NCI-H1436 treated with DMSO at 0.1 percent for 48 hours (cell line): ENCODE measurements around the gene SKIC2.
"Not testable (repeated sequence)": the region's sequence is repeated elsewhere in the genome, so short reads cannot be mapped to it uniquely, and the experiment has no call there.

ENCODE experiments used
- DNase-seq: peaks from one replicate; lab custom pipeline; 2025; lab: John Stamatoyannopoulos, UW

The SKIC2 gene

DNA sequence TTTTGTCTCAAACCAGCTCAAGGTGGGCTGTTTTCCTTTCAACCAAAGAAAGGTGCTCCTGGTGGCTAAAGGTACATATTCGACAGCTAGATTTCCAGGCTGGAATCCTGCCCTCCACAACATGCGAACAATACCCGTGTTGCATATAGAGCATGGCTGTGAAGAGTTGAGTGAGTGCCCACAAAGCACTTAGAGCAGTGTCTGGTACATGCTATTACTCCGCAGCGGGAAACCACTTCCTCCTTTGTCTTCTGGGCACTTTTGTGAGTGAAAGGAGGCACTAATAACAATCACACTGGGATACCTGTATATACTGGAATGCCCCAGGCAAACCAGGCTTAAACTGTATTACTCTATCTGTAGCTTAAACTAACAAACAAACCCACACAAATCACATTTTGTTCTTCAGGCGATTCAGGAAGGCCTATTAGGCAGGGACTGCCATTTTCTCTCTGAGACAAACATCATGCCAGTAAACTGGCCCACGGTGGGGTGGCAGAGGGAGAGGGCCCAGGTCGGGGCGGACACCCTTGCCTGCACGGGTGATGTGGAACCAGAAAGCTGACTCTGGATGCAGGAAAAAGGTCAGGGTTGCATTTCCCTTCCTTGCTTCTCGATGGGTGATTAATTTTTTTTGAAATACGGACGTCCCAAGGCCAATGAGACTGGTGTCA lies 46.0 kb downstream of the SKIC2 start:
- DNase-seq = not testable (repeated sequence)

DNA sequence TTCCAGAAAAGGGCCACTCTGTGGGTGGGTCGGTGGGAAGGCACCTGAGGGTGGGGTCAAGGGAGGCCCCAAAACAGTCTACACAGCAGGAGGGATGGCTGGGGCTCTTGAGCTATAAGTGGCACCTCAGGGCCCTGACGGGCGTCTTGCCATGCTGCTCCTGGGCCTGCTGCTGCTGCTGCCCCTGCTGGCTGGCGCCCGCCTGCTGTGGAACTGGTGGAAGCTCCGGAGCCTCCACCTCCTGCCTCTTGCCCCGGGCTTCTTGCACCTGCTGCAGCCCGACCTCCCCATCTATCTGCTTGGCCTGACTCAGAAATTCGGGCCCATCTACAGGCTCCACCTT lies 46.5 kb downstream of the SKIC2 start:
- DNase-seq = not testable (repeated sequence)

DNA sequence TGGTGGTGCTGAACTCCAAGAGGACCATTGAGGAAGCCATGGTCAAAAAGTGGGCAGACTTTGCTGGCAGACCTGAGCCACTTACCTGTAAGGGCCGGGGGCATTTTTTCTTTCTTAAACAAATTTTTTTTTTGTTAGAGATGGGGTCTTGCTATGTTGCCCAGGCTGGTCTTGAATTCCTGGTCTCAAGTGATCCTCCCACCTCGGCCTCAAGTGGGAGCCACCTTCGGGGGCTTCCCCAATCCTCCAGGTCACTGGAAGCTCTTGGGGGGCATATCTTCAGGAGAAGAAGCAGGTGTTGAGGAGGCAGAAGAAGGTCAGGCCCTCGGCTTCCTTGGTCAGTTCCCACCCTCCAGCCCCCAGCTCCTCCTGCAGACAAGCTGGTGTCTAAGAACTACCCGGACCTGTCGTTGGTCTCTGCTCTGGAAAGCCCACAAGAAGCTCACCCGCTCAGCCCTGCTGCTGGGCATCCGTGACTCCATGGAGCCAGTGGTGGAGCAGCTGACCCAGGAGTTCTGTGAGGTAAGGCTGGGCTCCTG lies 47.1 kb downstream of the SKIC2 start:
- not testable (repeated sequence) for DNase-seq

DNA sequence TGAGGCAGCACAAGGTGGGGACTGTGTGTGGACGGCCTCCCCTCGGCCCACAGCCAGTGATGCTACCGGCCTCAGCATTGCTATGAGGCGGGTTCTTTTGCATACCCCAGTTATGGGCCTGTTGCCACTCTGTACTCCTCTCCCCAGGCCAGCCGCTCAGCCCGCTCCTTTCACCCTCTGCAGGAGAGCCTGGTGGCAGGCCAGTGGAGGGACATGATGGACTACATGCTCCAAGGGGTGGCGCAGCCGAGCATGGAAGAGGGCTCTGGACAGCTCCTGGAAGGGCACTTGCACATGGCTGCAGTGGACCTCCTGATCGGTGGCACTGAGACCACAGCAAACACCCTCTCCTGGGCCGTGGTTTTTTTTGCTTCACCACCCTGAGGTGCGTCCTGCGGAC lies 48.1 kb downstream of the SKIC2 start:
- DNase-seq = not testable (repeated sequence)

DNA sequence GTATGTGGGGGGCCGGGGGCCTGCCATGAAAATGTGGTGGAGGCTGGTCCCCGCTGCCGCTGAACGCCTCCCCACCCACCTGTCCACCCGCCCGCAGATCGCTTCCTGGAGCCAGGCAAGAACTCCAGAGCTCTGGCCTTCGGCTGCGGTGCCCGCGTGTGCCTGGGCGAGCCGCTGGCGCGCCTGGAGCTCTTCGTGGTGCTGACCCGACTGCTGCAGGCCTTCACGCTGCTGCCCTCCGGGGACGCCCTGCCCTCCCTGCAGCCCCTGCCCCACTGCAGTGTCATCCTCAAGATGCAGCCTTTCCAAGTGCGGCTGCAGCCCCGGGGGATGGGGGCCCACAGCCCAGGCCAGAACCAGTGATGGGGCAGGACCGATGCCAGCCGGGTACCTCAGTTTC lies 49.1 kb downstream of the SKIC2 start:
- DNase-seq = not testable (repeated sequence)

DNA sequence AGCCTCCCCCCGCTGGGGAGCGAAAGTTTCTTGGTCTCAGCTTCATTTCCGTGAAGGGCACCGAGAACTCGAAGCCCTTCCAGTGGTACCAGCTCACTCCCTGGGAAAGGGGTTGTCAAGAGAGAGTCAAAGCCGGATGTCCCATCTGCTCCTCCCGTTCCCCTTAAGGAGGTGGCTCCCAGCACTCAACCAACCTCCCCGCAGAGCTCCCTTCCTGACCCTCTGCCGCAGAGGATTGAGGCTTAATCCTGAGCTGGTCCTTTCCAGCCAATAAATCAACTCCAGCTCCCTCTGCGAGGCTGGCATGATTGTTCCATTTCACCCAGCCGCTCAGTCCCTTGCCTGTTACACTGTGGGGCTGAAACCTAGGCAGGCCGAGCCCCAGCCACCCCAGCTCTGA lies 49.6 kb downstream of the SKIC2 start:
- not testable (repeated sequence) for DNase-seq

DNA sequence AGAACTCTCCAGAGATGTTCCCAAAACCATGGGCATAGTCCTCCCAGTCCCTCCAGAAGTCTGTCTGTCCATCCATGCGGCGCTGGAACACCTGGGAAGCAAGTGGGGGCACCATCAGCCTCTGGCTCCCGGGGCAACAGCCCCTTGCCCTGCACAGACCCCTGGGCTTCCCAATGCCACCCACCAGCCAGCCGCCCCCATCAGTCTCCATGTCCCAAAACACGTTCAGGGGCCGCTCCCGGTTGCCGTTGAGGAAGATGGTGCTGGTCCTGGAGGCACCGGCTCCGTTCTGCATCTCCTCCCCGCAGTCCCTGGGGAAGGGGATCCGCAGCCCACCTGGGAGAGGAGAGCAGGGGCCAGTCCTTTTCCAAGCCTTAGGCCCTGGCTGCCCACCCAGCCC lies 50.6 kb downstream of the SKIC2 start:
- DNase-seq = not testable (repeated sequence)

DNA sequence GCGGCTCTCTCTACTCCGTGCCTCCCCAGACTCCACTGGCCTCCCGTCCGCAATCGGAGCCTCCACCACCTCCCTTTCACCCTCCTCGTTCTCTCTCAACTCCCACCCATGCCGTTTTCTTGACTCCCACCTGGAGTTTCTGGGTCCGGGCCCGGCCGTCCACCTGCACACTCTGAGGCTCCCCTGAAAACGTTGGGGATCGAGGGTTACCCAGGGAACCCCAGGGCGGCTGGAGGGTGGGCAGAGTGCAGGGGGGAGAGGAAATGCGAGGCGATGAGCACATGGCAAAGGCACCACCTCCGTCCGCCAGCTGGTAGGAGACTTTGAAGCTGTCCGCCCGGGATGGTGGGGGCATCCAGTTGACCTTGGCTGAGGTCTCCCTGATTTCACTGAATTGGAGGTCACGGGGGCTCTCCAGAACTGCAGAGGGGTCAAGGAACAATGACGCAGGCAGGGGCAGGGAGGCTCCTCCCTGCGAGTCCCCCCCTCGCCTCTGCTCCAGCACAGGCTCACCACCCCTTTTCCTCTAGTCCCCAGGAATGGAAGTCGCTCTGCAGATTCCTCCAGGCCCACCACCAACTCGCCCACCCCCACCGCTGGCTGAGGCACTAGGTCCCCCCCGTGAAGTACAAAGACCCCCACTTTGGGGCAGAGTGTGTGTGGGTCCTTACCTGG lies 52.0 kb downstream of the SKIC2 start:
- DNase-seq = not testable (repeated sequence)

DNA sequence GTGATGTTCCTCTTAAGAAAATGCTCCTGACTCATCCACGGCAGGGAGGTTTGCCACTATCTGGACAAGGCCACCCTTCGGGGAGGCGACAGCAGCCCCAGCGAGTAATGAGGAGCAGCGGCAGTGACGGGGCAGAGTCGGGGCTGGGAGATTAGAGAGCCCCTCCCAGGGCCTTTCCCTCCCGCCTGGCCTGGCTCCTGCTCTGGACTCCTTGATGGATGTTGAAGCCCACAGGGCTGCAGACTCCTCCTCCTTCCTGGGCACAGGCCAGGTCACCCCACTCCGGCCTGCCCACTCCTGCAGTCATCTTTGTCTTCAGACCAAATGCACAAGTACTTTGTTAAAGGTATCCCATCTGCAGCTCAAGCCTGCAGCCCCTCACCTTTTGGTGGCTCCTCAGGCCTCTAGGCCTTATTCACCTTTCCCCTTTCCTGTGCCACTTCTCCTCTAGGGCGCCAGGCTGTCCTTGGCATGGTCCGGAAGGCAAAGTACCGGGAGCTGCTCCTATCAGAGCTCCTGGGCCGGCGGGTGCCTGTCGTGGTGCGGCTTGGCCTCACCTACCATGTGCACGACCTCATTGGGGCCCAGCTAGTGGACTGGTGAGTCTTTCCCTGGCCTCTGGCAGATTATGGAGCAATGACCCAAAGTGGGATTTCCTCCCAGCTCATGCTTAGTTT lies 54.1 kb downstream of the SKIC2 start:
- not testable (repeated sequence) for DNase-seq

DNA sequence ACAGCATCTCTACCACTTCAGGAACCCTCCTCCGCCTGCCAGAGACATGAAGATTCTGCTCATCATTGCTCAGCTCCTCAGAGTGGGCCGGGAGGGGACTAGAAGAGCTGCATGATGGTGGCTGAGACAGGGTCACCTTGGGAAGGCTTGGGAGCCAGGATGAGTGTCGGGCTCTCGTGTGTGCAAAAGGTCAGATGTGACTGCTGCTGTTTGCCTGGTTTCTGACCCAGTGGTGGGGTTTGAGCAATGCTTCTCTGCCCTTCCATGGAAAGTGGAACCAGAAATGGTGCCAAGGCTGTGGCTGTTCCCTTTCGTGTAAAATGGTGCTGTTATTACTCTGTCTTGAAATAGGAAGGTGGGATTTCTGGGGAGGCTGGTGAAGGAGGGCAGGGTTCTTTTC lies 54.8 kb downstream of the SKIC2 start:
- not testable (repeated sequence) for DNase-seq

DNA sequence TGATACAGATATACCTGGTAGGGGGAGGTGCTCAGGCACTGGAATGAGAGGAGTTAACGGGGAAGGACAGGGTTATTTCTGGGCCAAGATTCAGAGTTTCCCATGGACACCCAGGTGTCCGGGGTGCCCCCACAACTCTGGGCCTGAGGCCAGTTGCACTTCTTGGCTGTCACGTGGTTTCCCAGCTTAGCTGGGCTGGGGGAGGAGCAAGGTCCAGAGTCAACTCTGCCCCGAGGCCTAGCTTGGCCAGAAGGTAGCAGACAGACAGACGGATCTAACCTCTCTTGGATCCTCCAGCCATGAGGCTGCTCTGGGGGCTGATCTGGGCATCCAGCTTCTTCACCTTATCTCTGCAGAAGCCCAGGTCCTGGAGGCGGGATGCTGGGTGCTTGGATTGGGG lies 55.6 kb downstream of the SKIC2 start, which contains the start of gene C4B:
TSS of gene C4B (plus strand) at position 249 of the 400 bp plus-strand sequence. CDS start at position 300, 51 bp downstream.
- not testable (repeated sequence) for DNase-seq
